ENCODE measurements around the gene TRAPPC6A. TPM values are rescaled to one million over a fixed set of nuclear protein-coding genes. Genes with fewer than 3 reads are reported as not detected.

Gene TRAPPC6A
- 10 to 100 TPM; 25.0 to 43.9 (median 31.7) TPM for polyA plus RNA-seq

DNA sequence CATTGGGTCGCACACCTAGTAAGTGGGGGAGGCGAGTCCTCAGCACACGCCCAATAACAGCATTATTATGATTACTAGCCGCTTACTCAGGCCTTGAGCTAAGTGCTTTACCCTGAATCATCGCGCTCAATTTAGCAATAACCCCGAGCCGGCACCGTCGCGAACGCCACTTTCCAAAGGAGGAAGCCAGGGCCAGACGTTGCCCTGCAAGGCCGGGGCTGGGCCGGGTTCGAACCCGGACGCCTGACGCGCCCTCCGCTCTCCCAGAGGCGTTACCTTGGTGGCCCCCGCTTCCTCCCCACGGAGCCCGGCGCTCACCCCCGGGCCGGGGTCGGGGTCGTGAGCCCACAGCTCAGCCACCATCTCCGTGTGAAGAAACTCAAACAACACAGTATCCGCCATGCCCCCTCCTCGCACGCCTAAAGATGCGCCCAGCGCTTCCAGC is at the start of gene TRAPPC6A:
TSS of gene TRAPPC6A (minus strand) at position 421 of the 445 bp plus-strand sequence. CDS start at position 402, 19 bp downstream.
- H3K27ac ChIP-seq (ENCODE audit: low read depth, low read length), result no peak within 1 kb of the TSS
- WGBS, 3 donors, result 0% methylated on average over 36 of the region's 36 CpGs

- no peak overlapping the region for H3K27ac ChIP-seq (ENCODE audit: low read depth, low read length)
- 57 to 72% (median 64%) methylated on average over 11 of the region's 11 CpGs for WGBS, 3 donors
Observed at GRCh38 chr19:45224645-45225044, 46.6 kb upstream of the TRAPPC6A start.

- WGBS, 3 donors, result 83 to 91% (median 91%) methylated on average over 5 of the region's 5 CpGs
- no peak overlapping the region for H3K27ac ChIP-seq (ENCODE audit: low read depth, low read length)
Observed at GRCh38 chr19:45223879-45224278, 45.8 kb upstream of the TRAPPC6A start.

GRCh38 chr19:45222724-45223123 is 44.7 kb upstream of the TRAPPC6A start:
- H3K27ac ChIP-seq (ENCODE audit: low read depth, low read length), result no peak overlapping the region
- 82 to 96% (median 88%) methylated on average over 6 of the region's 6 CpGs for WGBS, 3 donors

- WGBS, 3 donors, result 65 to 77% (median 68%) methylated on average over 17 to 18 of the region's 18 CpGs
- no peak overlapping the region for H3K27ac ChIP-seq (ENCODE audit: low read depth, low read length)
Observed at GRCh38 chr19:45218911-45219743, 41.1 kb upstream of the TRAPPC6A start.

DNA sequence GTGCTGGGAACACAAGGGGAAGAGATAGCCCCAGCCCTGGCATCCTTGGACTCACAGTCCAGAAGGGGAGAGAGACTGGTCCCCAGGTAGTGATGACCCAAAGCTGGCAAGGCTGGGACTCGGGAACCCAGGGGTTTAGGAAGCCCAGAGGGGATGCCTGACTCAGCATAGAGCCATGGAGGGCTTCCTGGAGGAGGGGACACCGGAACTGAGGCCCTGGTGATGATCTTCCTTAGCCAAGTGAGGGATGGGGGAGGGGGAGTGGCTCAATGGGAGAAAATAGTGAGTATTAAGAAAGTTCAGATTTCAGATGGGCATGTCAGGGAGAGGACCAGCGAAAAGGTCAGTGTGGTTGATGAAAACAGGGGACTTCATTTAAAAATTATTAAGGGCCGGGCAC is 40.4 kb upstream of the TRAPPC6A start:
- 56 to 70% (median 59%) methylated on average over 4 of the region's 4 CpGs for WGBS, 3 donors
- no peak overlapping the region for H3K27ac ChIP-seq (ENCODE audit: low read depth, low read length)

GRCh38 chr19:45217957-45218334 is 39.9 kb upstream of the TRAPPC6A start:
- WGBS, 3 donors, result 45 to 77% (median 63%) methylated on average over 13 to 14 of the region's 14 CpGs
- H3K27ac ChIP-seq (ENCODE audit: low read depth, low read length), result no peak overlapping the region

GRCh38 chr19:45217193-45217956 is 39.3 kb upstream of the TRAPPC6A start:
- no peak overlapping the region for H3K27ac ChIP-seq (ENCODE audit: low read depth, low read length)
- 25 to 41% (median 39%) methylated on average over 42 to 46 of the region's 46 CpGs for WGBS, 3 donors

DNA sequence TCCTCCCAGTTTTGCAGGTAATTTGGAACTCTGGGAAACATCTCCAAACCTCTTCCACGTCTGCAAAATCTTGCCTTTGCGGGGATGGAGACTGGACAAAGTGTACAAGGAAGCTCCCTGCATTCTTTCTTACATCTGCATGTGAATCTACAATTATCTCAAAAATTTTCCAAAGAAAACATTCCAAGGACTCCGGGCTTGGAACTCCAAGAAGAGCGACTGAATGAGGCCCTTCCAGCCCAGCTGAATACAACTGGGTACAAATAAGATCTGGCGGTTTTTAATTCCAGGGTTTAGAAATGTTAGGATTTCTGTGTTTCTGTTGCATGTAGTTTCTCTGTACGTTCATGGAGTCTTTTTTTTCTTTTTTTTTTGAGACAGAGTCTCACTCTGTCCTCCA is 38.6 kb upstream of the TRAPPC6A start:
- H3K27ac ChIP-seq (ENCODE audit: low read depth, low read length), result no peak overlapping the region
- WGBS, 3 donors, result 79 to 82% (median 81%) methylated on average over 6 of the region's 6 CpGs

DNA sequence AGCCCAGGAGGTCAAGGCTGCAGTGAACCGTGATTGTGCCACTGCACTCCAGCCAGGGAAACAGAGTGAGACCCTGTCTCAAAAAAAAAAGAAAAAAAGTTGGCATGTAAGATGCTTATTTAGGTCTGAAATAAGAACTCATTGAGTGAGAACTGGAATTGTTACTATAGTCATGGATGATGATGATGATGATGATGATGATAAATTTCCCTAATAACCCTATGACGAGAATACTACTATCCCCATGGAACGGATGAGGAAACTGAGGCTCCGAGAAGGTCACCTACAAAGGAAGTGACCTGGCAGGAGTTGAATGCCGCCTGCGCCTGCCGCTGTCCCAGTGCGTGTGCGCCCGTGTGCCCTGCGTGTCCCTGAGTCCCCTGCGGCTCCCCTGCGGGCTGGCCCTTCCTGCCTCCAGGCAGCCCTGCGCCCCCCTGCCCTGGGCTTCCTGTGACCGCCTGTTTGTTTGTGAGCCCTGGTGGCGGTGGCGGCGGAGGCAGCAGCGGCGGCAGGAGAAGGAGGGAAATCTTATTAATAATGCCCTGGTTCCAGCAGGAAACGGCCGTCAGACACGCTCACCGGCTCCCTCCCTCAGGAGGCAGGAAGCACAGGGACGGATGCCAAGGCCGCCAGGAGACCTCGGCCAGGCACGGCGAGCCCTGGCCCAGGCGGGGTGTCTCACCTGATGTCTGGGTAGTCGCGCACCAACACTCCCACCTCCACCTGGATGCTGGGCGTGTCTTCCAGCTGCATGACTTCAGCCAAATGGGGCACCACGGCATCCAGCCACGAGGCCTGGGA is 37.6 kb upstream of the TRAPPC6A start:
- no peak overlapping the region for H3K27ac ChIP-seq (ENCODE audit: low read depth, low read length)
- 15 to 27% (median 16%) methylated on average over 34 to 35 of the region's 35 CpGs for WGBS, 3 donors

DNA sequence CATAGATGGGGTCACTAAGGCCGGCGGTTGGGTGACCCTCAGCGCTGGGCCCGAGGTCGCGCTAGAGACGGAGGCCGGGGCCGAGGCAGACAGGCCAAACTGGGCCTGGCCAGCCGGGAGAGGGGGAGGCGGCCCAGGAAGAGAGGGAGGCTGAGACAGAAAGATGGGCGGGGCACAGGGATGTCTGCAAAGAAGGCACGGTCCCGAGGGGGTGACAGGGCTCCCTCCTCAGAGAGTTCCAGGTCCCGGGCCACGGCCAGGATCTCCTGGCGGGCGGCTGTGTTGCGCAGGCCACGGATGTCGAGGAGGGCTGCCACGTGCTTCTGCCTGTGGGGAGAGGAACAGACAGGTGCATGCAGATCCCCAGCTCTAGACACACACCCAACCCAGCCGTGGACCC is 35.0 kb upstream of the TRAPPC6A start:
- 78 to 85% (median 81%) methylated on average over 23 of the region's 23 CpGs for WGBS, 3 donors
- no peak overlapping the region for H3K27ac ChIP-seq (ENCODE audit: low read depth, low read length)

DNA sequence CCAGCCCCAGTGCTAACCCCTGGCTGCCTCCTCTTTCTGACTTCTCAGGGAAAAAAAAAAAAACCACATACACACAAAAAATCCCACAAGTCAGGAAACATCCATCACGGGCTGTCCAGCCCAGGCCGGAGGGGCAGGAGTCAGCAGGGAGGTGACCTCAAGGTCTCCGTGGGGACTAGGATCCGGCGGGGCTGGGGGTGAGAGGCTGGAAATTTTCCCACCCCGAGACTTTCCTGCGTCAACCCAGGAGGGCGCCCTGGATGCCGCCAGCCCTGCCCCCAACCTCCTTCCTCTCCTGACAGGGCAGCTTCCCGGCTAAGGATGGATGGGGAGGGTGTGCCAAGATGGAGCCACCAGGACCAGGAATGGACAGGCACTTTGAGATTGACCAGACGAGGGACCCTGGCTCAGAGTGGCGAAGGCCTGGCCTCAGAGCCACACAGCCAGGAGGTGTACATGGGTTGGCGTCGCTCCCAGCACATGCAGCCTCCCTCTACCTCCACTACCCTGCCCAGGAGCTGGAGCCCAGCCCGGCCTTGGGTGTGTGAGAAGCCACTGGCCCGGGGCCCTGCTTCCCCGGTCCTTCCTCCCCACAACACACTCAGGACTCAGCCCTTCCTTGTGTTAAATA is 33.8 kb upstream of the TRAPPC6A start:
- WGBS, 3 donors, result 11 to 20% (median 18%) methylated on average over 16 to 17 of the region's 17 CpGs
- H3K27ac ChIP-seq (ENCODE audit: low read depth, low read length), result no peak overlapping the region

GRCh38 chr19:45206328-45206727 is 28.3 kb upstream of the TRAPPC6A start:
- H3K27ac ChIP-seq (ENCODE audit: low read depth, low read length), result no peak overlapping the region
- WGBS, 3 donors, result 89 to 97% (median 91%) methylated on average over 3 of the region's 3 CpGs

DNA sequence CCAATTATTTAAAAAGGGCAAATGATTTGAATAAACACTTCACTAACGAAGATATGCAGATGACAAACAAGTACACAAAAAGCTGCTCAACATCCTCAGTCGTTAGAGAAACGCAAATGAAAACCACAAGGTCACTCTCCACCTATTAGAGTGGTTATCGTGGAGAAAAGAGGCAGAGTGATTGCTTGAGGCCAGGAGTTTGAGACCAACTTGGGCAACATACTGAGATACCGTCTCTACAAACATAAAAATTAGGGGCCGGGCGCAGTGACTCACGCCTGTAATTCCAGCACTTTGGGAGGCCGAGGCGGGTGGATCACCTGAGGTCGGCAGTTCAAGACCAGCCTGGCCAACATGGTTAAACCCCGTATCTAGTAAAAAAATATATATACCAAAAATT is 27.8 kb upstream of the TRAPPC6A start:
- H3K27ac ChIP-seq (ENCODE audit: low read depth, low read length), result no peak overlapping the region
- WGBS, 3 donors, result 85 to 90% (median 90%) methylated on average over 12 of the region's 12 CpGs

DNA sequence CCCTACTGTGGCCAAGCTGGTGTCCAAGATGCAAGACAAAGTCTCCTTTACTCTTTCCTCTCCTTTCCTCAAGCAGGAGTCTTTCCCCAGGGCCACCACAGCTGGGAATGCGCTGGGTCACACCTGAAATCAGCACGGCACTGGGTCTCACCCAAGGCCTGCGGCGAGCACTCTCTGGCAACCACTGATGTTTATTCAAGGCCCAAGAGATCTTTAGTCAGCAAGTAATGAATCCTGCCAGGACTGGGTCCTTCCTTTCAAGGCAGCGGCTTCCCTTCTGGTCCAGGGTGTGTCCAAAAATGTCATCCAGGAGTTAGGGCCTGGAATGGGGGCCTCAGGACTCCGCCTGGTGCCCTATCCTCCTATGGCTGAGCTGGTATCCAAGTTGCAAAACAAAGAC is 24.6 kb upstream of the TRAPPC6A start:
- H3K27ac ChIP-seq (ENCODE audit: low read depth, low read length), result no peak overlapping the region
- 78 to 81% (median 78%) methylated on average over 6 of the region's 6 CpGs for WGBS, 3 donors

DNA sequence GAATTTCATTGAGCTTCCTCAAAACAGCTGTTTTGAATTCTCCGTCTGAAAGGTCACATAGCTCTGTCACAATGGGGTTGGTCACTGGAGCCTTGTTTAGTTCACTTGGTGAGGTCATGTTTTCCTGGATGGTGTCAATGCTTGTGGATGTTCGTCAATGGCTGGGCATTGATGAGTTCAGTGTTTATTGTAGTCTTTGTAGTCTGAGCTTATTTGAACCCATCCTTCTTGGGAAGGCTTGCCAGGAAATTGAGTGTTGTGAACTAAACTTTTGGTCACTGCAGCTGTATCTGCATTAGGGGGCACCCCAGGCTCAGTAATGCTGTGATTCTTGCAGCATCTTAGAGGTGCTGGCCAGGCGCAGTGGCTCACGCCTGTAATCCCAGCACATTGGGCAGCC is 22.5 kb upstream of the TRAPPC6A start:
- 51 to 62% (median 54%) methylated on average over 4 of the region's 4 CpGs for WGBS, 3 donors
- no peak overlapping the region for H3K27ac ChIP-seq (ENCODE audit: low read depth, low read length)

- 83 to 92% (median 91%) methylated on average over 6 of the region's 6 CpGs for WGBS, 3 donors
- no peak overlapping the region for H3K27ac ChIP-seq (ENCODE audit: low read depth, low read length)
Observed at GRCh38 chr19:45195764-45196163, 17.7 kb upstream of the TRAPPC6A start.

GRCh38 chr19:45191375-45191774 is 13.3 kb upstream of the TRAPPC6A start:
- 92 to 98% (median 93%) methylated on average over 4 of the region's 4 CpGs for WGBS, 3 donors
- H3K27ac ChIP-seq (ENCODE audit: low read depth, low read length), result no peak overlapping the region

Data from adipose tissue (tissue), 3 donors.